LHCN-M2 (cell line): ENCODE measurements around the gene SLC5A9. TPM values are rescaled to one million over a fixed set of nuclear protein-coding genes. Genes with fewer than 3 reads are reported as not detected.
"Not testable (repeated sequence)": the region's sequence is repeated elsewhere in the genome, so short reads cannot be mapped to it uniquely, and the experiment has no call there.

Experiments used
- DNase-seq: peaks from one replicate; pipeline ENCODE4 v3.0.0-alpha.2; 2012; ENCODE audit warnings: low read depth
- total RNA-seq: library from RNA; depleted of rRNA; stranded (reverse); fragments of >200 nt; gene quantifications from 2 replicates; pipeline ENCODE4 v1.2.3, GENCODE V29; 2014

SLC5A9 gene
- total RNA-seq, 1 experiment from 2014 or later = not detected

GRCh38 chr1:48213462-48213861 is 9.1 kb upstream of the SLC5A9 start:
- DNase-seq = not testable (repeated sequence)

GRCh38 chr1:48214366-48214765 is 8.2 kb upstream of the SLC5A9 start:
- not testable (repeated sequence) for DNase-seq

- DNase-seq = no peak
These were observed 7.7 kb upstream of the SLC5A9 start for GRCh38 chr1:48214820-48215219.

GRCh38 chr1:48215222-48215621 is 7.3 kb upstream of the SLC5A9 start:
- no peak for DNase-seq

- no peak for DNase-seq
These were observed 6.6 kb upstream of the SLC5A9 start for GRCh38 chr1:48215889-48216288.

- DNase-seq = no peak
These were observed 6.2 kb upstream of the SLC5A9 start for GRCh38 chr1:48216313-48216712.

- no peak for DNase-seq
These were observed 5.6 kb upstream of the SLC5A9 start for GRCh38 chr1:48216941-48217340.

GRCh38 chr1:48217856-48218255 is 4.7 kb upstream of the SLC5A9 start:
- no peak for DNase-seq

GRCh38 chr1:48219803-48220202 is 2.7 kb upstream of the SLC5A9 start:
- no peak for DNase-seq

GRCh38 chr1:48221122-48221521 is 1.4 kb upstream of the SLC5A9 start:
- no peak for DNase-seq

- DNase-seq = no peak
These were observed 859 bp upstream of the SLC5A9 start for GRCh38 chr1:48221657-48222056.

- no peak for DNase-seq
These were observed 1.1 kb downstream of the SLC5A9 start for GRCh38 chr1:48223366-48224240.

- DNase-seq = no peak
These were observed 2.3 kb downstream of the SLC5A9 start for GRCh38 chr1:48224791-48225190.

- DNase-seq = no peak
These were observed 3.1 kb downstream of the SLC5A9 start for GRCh38 chr1:48225579-48225978.

GRCh38 chr1:48227165-48228013 is 4.9 kb downstream of the SLC5A9 start:
- DNase-seq = no peak

- DNase-seq = no peak
These were observed 5.6 kb downstream of the SLC5A9 start for GRCh38 chr1:48228156-48228555.

GRCh38 chr1:48229317-48229716 is 6.8 kb downstream of the SLC5A9 start:
- DNase-seq = no peak

GRCh38 chr1:48230236-48230635 is 7.7 kb downstream of the SLC5A9 start:
- DNase-seq = no peak

GRCh38 chr1:48232722-48233121 is 10.2 kb downstream of the SLC5A9 start:
- no peak for DNase-seq

GRCh38 chr1:48233666-48234485 is 11.4 kb downstream of the SLC5A9 start:
- no peak for DNase-seq

- no peak for DNase-seq
These were observed 13.1 kb downstream of the SLC5A9 start for GRCh38 chr1:48235652-48236051.
